SKM-1 treated with dmso at 0.1 percent for 144 hours (cell line): ENCODE data around the gene MUSK.
"Not testable (repeated sequence)": the region's sequence is repeated elsewhere in the genome, so short reads cannot be mapped to it uniquely, and the experiment has no call there.

Experiments used
- DNase-seq: peaks from one replicate; lab custom pipeline; 2025; ENCODE audit not compliant: unreplicated experiment; lab: John Stamatoyannopoulos, UW

Gene MUSK

GRCh38 chr9:110755179-110755578 is 86.6 kb downstream of the MUSK start:
- DNase-seq = no peak

GRCh38 chr9:110758201-110758600 is 89.6 kb downstream of the MUSK start:
- no peak for DNase-seq

GRCh38 chr9:110762783-110763182 is 94.2 kb downstream of the MUSK start:
- no peak for DNase-seq

- DNase-seq = no peak
Observed at GRCh38 chr9:110763568-110763967, 95.0 kb downstream of the MUSK start.

- DNase-seq = no peak
Observed at GRCh38 chr9:110764006-110764405, 95.4 kb downstream of the MUSK start.

- no peak for DNase-seq
Observed at GRCh38 chr9:110765926-110766325, 97.3 kb downstream of the MUSK start.

GRCh38 chr9:110767559-110768063 is 99.0 kb downstream of the MUSK start:
- no peak for DNase-seq

GRCh38 chr9:110768886-110769285 is 100.3 kb downstream of the MUSK start:
- no peak for DNase-seq

GRCh38 chr9:110769667-110770066 is 101.1 kb downstream of the MUSK start:
- no peak for DNase-seq

- no peak for DNase-seq
Observed at GRCh38 chr9:110775724-110776123, 107.1 kb downstream of the MUSK start.

- DNase-seq = no peak
Observed at GRCh38 chr9:110776221-110776620, 107.6 kb downstream of the MUSK start.

GRCh38 chr9:110777196-110777875 is 108.7 kb downstream of the MUSK start:
- no peak for DNase-seq

- no peak for DNase-seq
Observed at GRCh38 chr9:110777876-110778215, 109.3 kb downstream of the MUSK start.

- DNase-seq = no peak
Observed at GRCh38 chr9:110782701-110783100, 114.1 kb downstream of the MUSK start.

- DNase-seq = no peak
Observed at GRCh38 chr9:110784309-110784708, 115.7 kb downstream of the MUSK start.

- DNase-seq = no peak
Observed at GRCh38 chr9:110785166-110785565, 116.6 kb downstream of the MUSK start.

GRCh38 chr9:110788396-110788795 is 119.8 kb downstream of the MUSK start:
- not testable (repeated sequence) for DNase-seq

- no peak for DNase-seq
Observed at GRCh38 chr9:110788871-110789270, 120.3 kb downstream of the MUSK start.

GRCh38 chr9:110797611-110798010 is 129.0 kb downstream of the MUSK start:
- DNase-seq = no peak

- no peak for DNase-seq
Observed at GRCh38 chr9:110799396-110799795, 130.8 kb downstream of the MUSK start.

- DNase-seq = no peak
Observed at GRCh38 chr9:110801426-110801825, 132.8 kb downstream of the MUSK start.

GRCh38 chr9:110802416-110803035 is 133.9 kb downstream of the MUSK start:
- peak; percentile 59 for DNase-seq
